GM12878 (cell line): ENCODE measurements around the gene PDE1C. TPM values are rescaled to one million over a fixed set of nuclear protein-coding genes. Genes with fewer than 3 reads are reported as not detected.

ENCODE experiments used
- ATAC-seq: fragments of 200-7000 bp; cut with Tn5 transposase; 3 replicates; pipeline ENCODE4 v1.9.1; 2020; ENCODE audit warnings: mild to moderate bottlenecking, moderate library complexity
- BruUV-seq: library from RNA; stranded (reverse); fragments of 400-500 nt; replicated peaks from 2 replicates; lab custom pipeline; 2021; lab: Mats Ljungman, UMichigan
- CTCF ChIA-PET: fragments of 300-600 bp; sonication (Branson Sonifier 250); formaldehyde crosslinking; extraction: SDS; loops from one replicate; lab custom pipeline; 2021; ENCODE audit warnings: inconsistent platforms; lab: Yijun Ruan, JAX
- POLR2A ChIA-PET: fragments of 350-600 bp; formaldehyde crosslinking; extraction: SDS; loops from one replicate; lab custom pipeline; 2021; ENCODE audit warnings: inconsistent platforms; lab: Charles Lee
- RAD21 ChIA-PET: fragments of 300-600 bp; sonication (Branson Sonifier 250); formaldehyde crosslinking; loops from one replicate; lab custom pipeline; 2023; ENCODE audit warnings: antibody characterized with exemption; ENCODE audit not compliant: unreplicated experiment; lab: Charles Lee
- SMC1A ChIA-PET: fragments of 300-600 bp; sonication (Branson Sonifier 250); formaldehyde crosslinking; loops from one replicate; lab custom pipeline; 2023; ENCODE audit not compliant: unreplicated experiment, uncharacterized antibody; lab: Charles Lee
- DNase-seq: peaks from one replicate; pipeline ENCODE4 v3.0.0-alpha.2; 2011; ENCODE audit warnings: low read depth, low spot score
- FAIRE-seq: peaks from 3 replicates; lab custom pipeline; 2011; peaks lifted over from hg19 to GRCh38; lab: Jason Lieb, UNC
- H2AFZ ChIP-seq: 2 replicates; pipeline ENCODE4 v1.6.0; 2011; ENCODE audit warnings: low read depth, low read length, control low read depth; ENCODE audit not compliant: control insufficient read depth
- H3K27ac ChIP-seq: 2 replicates; pipeline ENCODE4 v1.5.1; 2011; ENCODE audit warnings: control low read depth; ENCODE audit not compliant: control insufficient read depth, insufficient read depth
- H3K27me3 ChIP-seq, 2 experiments: replicated peaks in 1 of 2; 2 replicates each; pipeline versions ENCODE4 v1.6.0 to v1.6.1; 2011; ENCODE audit warnings: low read length in 1 of 2; ENCODE audit not compliant: control insufficient read depth in 2 of 2, insufficient read depth in 2 of 2
- H3K36me3 ChIP-seq, 2 experiments: 2 replicates each; pipeline ENCODE4 v1.5.1; 2011; ENCODE audit warnings: low read length in 1 of 2; ENCODE audit not compliant: control insufficient read depth in 2 of 2, insufficient read depth in 2 of 2
- H3K4me1 ChIP-seq: 2 replicates; pipeline ENCODE4 v1.6.1; 2011; ENCODE audit warnings: mild to moderate bottlenecking, low read length, moderate library complexity, mixed read lengths; ENCODE audit not compliant: control insufficient read depth, insufficient read depth
- H3K4me2 ChIP-seq: 2 replicates; pipeline ENCODE4 v1.6.0; 2011; ENCODE audit warnings: control low read depth; ENCODE audit not compliant: control insufficient read depth, insufficient read depth
- H3K4me3 ChIP-seq: fragments of 200-600 bp; sonication (generic); 2 replicates; pipeline ENCODE4 v1.5.1; 2016
- H3K79me2 ChIP-seq: 2 replicates; pipeline ENCODE4 v1.6.0; 2011; ENCODE audit warnings: low read length; ENCODE audit not compliant: control insufficient read depth, insufficient read depth
- H3K9ac ChIP-seq: 2 replicates; pipeline ENCODE4 v1.8.0; 2011; ENCODE audit warnings: low read length, control low read depth, mixed read lengths; ENCODE audit not compliant: control insufficient read depth, insufficient read depth
- H3K9me3 ChIP-seq: replicated peaks from 3 replicates; pipeline ENCODE4 v1.5.1; 2011; ENCODE audit warnings: mild to moderate bottlenecking, low read length; ENCODE audit not compliant: control insufficient read depth, insufficient read depth
- H4K20me1 ChIP-seq: 2 replicates; pipeline ENCODE4 v1.6.0; 2011; ENCODE audit not compliant: control insufficient read depth, insufficient read depth
- CBFB ChIP-seq: IDR thresholded peaks from 2 replicates; pipeline ENCODE4 v1.6.1; 2016; ENCODE audit warnings: antibody characterized with exemption, low read depth
- CHD4 ChIP-seq: fragments of 200-600 bp; sonication (generic); IDR thresholded peaks from 2 replicates; pipeline ENCODE4 v1.6.1; 2016; ENCODE audit warnings: mild to moderate bottlenecking
- CREM ChIP-seq: IDR thresholded peaks from 2 replicates; pipeline ENCODE4 v1.6.1; 2014; ENCODE audit warnings: antibody characterized with exemption, low read depth
- E2F4 ChIP-seq: IDR thresholded peaks from 2 replicates; pipeline ENCODE4 v1.6.1; 2012; ENCODE audit warnings: low read depth, low read length, improper control_type of control experiment
- HDGF ChIP-seq: fragments of 450-650 bp; IDR thresholded peaks from 2 replicates; pipeline ENCODE4 v1.6.1; 2016; ENCODE audit warnings: antibody characterized with exemption
- MTA2 ChIP-seq: fragments of 450-650 bp; IDR thresholded peaks from 2 replicates; pipeline ENCODE4 v1.6.1; 2016; ENCODE audit warnings: low read depth, mild to moderate bottlenecking, moderate library complexity
- MXI1 ChIP-seq: fragments of 150-350 bp; IDR thresholded peaks from 2 replicates; pipeline ENCODE4 v1.6.1; 2011; ENCODE audit warnings: low read depth, mild to moderate bottlenecking, inconsistent platforms, low read length, improper control_type of control experiment
- NRF1 ChIP-seq: conservative IDR thresholded peaks from 2 replicates; pipeline ENCODE4 v1.6.1; 2011; ENCODE audit warnings: mild to moderate bottlenecking, low read depth, low read length, improper control_type of control experiment
- SMARCA5 ChIP-seq: fragments of 450-650 bp; IDR thresholded peaks from 2 replicates; pipeline ENCODE4 v1.6.1; 2017; ENCODE audit warnings: mild to moderate bottlenecking
- SPI1 ChIP-seq: IDR thresholded peaks from 2 replicates; pipeline ENCODE4 v1.6.1; 2011; ENCODE audit warnings: low read depth, mild to moderate bottlenecking, low read length, moderate library complexity, borderline replicate concordance; ENCODE audit not compliant: insufficient read depth
- SREBF2 ChIP-seq: IDR thresholded peaks from 2 replicates; pipeline ENCODE4 v1.6.1; 2012; ENCODE audit warnings: mild to moderate bottlenecking, low read length
- YBX1 ChIP-seq: fragments of 450-650 bp; IDR thresholded peaks from 2 replicates; pipeline ENCODE4 v1.6.1; 2016; ENCODE audit warnings: antibody characterized with exemption
- ZBTB40 ChIP-seq: fragments of 450-650 bp; IDR thresholded peaks from 2 replicates; pipeline ENCODE4 v1.6.1; 2016; ENCODE audit warnings: mild to moderate bottlenecking, moderate library complexity, borderline replicate concordance
- ZNF274 ChIP-seq: IDR thresholded peaks from one replicate; pipeline ENCODE4 v1.8.0; 2011; ENCODE audit not compliant: insufficient read length, insufficient read depth
- WGBS: methylation state at CpG from one replicate; pipeline ENCODE4 v1.1.6; 2016; ENCODE audit warnings: low lambda C conversion rate; ENCODE audit not compliant: insufficient replicate concordance, insufficient coverage; ENCODE audit errors: missing lambda C conversion rate; 5-methylcytosine and 5-hydroxymethylcytosine counted together
- in situ Hi-C: fragments of 300-500 bp; cut with MboI; formaldehyde crosslinking; loops from 9 replicates; pipeline ENCODE4 v1.14.3; 2018; ENCODE audit warnings: mixed read lengths
- intact Hi-C: fragments of 100-400 bp; cut with micrococcal nuclease; formaldehyde crosslinking; loops from one replicate; pipeline ENCODE4 v1.14.2; 2022; ENCODE audit not compliant: unreplicated experiment
- polyA plus RNA-seq, 11 experiments: library from polyadenylated mRNA; depleted of rRNA in 4 of 11; unstranded in 6 of 11; stranded (reverse) in 5 of 11; fragments of >200 nt; fragmentation: Nextera tagmentation in 4 of 11; fragmentation: Illumina TruSeq in 1 of 11; extraction: Ambion mirVana in 4 of 11; extraction: Trizol in 1 of 11; gene quantifications; 1 replicate in 1 of 11; 2 replicates in 10 of 11; pipeline versions ENCODE4 v1.2.1 to v1.2.3, GENCODE V29; 2011 to 2016; ENCODE audit warnings: inconsistent platforms in 2 of 11, missing spikeins in 2 of 11, low read depth in 1 of 11
- total RNA-seq, 4 experiments: library from RNA; depleted of rRNA in 3 of 4; stranded (reverse); fragments of >200 nt in 3 of 4; fragmentation: Illumina TruSeq in 1 of 4; extraction: Trizol in 1 of 4; gene quantifications; 2 replicates each; pipeline versions ENCODE4 v1.2.1 to v1.2.3, GENCODE V29; 2013 to 2021

PDE1C gene
- total and polyA plus RNA-seq, 10 of the 15 experiments (the other 5 are each of a cell fraction or from before 2014, with no cell fraction given), result 0.29 to 2.3 (median 0.70) TPM

- 50% methylated on average over 18 of the region's 18 CpGs for WGBS
- ChIA-PET CTCF (no interaction called here), POLR2A (no interaction called here), SMC1A (no interaction called here), RAD21 (no interaction called here)
- Histone ChIP-seq H3K4me2 (no peak overlapping the region), H3K4me1 (no peaks in the 10 kb centered on the region), H3K9me3 (no peaks in the 10 kb centered on the region), H3K36me3 (no peaks in the 10 kb centered on the region), H4K20me1 (no peaks in the 10 kb centered on the region), H3K79me2 (no peaks in the 10 kb centered on the region), H3K27me3 (no peaks in the 10 kb centered on the region), H3K27ac (no peak overlapping the region)
- intact Hi-C loops, result no loop called here
- in situ Hi-C loops, result no loop called here
- no TSS peak for BruUV-seq
- DNase-seq, result no peak
- ATAC-seq, result no peak
- TF ChIP-seq CHD4 (no peak), SPI1 (no peak), CBFB (no peak), ZNF274 (no peak), CREM (no peak), MXI1 (no peak), HDGF (no peak)
- TF ChIP-seq, all 136 proteins: peak for 0
- H2AFZ ChIP-seq, result no peak overlapping the region
- no peak overlapping the region for H3K9ac ChIP-seq
- FAIRE-seq, result no peak
- no peak overlapping the region for H3K4me3 ChIP-seq
Observed at GRCh38 chr7:32088451-32088881, 18.3 kb upstream of the PDE1C start.

GRCh38 chr7:32079510-32079909 is 9.3 kb upstream of the PDE1C start:
- intact Hi-C loops, result no loop called here
- no peaks in the 10 kb centered on the region for H3K36me3 ChIP-seq
- DNase-seq (no peak), FAIRE-seq (no peak), ATAC-seq (no peak)
- TF ChIP-seq SREBF2, result no peak
- TF ChIP-seq SMARCA5, result no peak
- TF ChIP-seq MTA2, result no peak
- no peak for TF ChIP-seq E2F4
- TF ChIP-seq NRF1, result no peak
- TF ChIP-seq YBX1, result no peak
- TF ChIP-seq ZBTB40, result no peak
- ChIA-PET CTCF (no interaction called here), RAD21 (no interaction called here), SMC1A (interaction anchor here (2.0 kb wide), 1 partner anchor 29 kb away, joined by 4 read pairs; no protein-coding TSS in a partner anchor), POLR2A (no interaction called here)
- H3K9me3 ChIP-seq, result no peaks in the 10 kb centered on the region
- no peak overlapping the region for H3K4me2 ChIP-seq
- WGBS, result 39% methylated on average over 6 of the region's 6 CpGs
- no peak overlapping the region for H2AFZ ChIP-seq
- no peak overlapping the region for H3K27ac ChIP-seq
- no peaks in the 10 kb centered on the region for H3K27me3 ChIP-seq
- no peak overlapping the region for H3K4me3 ChIP-seq
- H3K4me1 ChIP-seq, result no peaks in the 10 kb centered on the region
- no peaks in the 10 kb centered on the region for H4K20me1 ChIP-seq
- in situ Hi-C loops, result no loop called here
- no peaks in the 10 kb centered on the region for H3K79me2 ChIP-seq
- H3K9ac ChIP-seq, result no peak overlapping the region
- BruUV-seq, result no TSS peak
